CD4-positive, alpha-beta T cell treated with Interleukin-15 for 1 hour (primary cell): ENCODE measurements around the gene HOMER2.
"Not testable (repeated sequence)": the region's sequence is repeated elsewhere in the genome, so short reads cannot be mapped to it uniquely, and the experiment has no call there.

Experiments
- DNase-seq: peaks from one replicate; pipeline ENCODE4 v3.0.0-alpha.2; 2020

The HOMER2 gene

DNA sequence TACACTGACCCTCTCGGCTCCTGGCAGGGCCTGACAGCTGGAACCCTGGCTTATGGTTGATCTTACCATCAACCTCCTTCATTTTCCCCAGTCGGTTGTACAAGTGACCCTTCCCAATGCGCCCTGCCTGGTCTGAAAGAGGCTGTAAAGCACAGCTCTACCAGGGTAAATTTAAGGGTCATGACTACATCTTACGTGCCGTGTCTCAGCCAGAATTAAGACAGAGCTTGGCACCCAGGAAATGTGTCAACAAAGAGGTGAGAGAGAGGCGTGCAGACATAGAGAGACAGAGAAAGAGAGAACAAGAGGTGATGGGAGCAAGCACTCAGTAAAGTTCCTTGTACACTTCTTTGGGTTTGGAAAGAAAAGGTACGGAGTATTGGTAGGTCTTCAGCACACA lies 28.8 kb downstream of the HOMER2 start:
- DNase-seq = no peak

DNA sequence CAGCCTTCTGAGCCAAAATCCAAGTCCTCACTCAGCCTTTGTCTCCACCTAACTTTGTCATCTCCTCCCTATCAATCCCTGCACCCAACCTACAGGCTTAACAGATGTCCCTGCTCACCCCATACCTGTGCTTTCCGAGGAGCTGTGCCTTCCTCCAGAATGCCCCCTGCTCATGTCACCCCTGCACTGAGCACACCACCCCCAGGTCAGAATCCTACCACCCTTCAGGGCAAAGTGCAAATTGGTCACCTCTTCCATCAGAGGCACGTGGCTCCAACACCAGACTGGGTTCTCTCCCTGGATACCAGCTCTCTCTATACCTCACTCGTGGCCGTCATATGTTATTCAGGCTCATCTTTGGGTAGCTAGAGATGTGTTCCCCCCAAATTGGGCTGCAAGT lies 29.8 kb downstream of the HOMER2 start:
- DNase-seq = no peak

DNA sequence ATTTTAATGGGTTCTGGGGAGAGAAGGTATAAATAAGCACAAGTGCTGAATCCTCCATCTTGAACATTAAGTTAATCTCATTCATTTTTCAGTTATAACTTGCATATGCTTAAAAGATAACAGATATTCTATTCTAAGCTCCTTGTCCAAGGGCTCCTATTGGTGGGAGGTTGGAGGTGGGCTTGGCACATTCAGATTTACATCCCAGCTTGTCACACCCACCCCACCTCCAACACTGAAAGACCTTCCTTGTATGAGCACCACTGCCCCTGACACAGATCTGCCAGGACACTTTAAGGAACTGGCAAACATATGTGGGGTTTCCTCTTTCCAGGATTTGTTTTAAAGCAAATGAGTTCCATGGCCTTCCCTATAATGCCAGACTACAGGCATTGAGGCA lies 30.6 kb downstream of the HOMER2 start:
- DNase-seq = no peak

DNA sequence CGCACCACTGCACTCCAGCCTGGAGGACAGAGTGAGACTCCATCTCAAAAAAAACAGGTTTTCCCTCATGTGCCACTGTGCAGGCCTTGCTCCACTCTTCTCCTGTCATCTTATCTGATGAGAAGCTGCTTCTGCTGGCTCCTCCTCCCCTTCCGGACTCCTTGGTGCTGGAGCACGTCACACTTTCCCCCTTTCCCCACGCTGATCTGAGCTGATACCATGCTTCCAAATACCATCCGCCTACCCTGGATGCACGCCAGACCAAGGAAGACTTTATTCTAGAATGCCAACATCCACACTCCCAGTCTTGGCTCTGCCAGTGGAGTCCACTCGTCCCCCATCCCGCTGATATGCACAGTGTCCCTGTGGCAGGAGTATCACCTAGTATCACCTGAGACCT lies 31.3 kb downstream of the HOMER2 start:
- DNase-seq = no peak

DNA sequence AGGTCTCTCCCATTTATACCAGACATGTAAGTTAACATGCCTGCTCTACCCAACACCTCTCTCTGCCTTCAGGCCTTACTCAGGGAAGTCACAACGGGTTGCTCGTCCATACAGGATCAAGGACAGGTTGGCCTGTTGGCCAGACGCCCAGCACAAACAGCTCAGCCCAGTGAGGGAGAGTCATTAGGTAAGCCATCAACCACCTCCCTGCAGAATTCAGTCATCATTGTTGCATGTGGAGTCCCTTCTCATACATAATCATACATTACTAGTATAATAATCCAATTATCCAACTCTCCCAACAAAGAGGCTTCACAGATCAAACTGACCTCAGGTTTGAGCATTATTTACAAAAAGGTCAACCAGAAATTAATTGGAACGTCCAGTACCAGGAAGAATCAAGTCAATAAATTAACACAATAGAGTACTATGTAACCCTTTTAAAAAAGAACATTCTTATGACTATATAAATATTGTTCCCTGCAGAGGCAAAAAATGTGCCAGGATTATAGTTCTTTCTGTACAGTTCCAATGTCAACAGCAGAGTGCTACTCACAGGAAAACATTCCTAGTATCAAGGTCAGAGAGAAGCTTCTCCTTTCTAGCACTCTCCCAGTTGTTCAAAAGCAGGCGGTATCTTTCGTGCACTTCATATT lies 33.2 kb downstream of the HOMER2 start:
- no peak for DNase-seq

DNA sequence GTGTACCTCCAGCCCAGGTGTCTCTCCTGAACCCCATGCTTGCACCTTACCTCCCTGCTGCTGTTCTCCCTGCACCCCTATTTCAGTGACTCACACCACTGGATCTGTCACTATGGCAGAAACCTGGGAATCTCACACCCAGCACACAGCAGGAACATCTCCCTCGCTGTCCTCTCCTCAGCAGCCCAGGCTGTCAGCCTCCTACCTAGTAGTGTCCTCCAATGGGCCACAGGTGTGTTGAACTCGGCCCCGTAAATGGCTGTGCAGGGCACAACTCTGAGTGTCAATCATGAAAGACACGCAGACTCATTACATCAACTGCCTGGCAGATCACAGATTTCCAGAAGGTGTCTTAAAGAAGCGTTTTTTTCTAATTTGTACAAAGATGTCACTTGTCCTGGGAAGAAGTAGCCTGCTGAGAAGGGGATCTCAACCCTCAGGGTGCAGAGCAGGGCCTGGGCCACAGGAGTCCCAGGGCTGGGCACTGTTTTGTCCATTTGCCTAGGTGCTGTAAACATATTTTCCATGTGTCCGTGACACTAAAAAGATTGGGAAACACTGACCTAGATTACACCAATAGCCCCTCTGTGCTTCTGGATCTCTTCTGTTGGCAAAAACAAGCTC lies 33.8 kb downstream of the HOMER2 start:
- DNase-seq = no peak

DNA sequence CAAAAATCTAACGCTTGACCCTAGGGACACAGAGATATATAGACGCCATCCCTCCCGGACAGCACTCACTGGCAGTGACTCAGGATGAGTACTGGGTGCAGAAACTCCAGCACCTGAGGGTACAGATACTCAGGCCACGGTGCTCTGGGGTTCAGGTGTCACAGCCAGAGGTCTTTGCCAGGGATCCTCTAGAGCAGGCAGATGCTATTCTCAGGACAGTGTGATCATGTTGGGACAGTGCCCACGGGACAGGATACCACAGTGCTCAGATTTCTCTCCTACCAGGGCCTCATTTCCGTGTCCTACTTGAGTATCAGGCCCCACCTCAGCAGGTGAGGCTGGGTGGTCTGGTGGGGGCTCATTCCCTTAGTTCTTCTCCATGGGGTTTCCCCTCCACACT lies 34.4 kb downstream of the HOMER2 start:
- no peak for DNase-seq

DNA sequence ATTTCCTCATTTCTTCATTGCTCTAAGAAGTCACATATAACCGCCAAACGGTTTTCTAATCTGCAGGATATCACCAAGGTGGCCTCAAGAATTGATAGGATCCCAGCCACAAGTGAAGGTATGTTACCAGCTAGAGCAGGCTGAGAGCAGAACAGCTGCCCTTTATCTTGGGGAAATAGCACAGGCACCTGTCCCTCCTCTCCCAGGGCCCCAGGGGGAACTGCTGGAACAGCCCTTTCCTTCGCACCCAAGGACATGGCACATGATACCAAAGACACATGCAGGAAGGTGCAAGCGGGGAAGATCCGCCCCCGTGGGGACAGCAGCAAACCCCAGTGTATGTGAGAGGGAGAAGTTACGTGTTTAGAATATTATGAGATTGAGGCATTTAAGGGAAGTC lies 35.3 kb downstream of the HOMER2 start:
- DNase-seq = no peak

DNA sequence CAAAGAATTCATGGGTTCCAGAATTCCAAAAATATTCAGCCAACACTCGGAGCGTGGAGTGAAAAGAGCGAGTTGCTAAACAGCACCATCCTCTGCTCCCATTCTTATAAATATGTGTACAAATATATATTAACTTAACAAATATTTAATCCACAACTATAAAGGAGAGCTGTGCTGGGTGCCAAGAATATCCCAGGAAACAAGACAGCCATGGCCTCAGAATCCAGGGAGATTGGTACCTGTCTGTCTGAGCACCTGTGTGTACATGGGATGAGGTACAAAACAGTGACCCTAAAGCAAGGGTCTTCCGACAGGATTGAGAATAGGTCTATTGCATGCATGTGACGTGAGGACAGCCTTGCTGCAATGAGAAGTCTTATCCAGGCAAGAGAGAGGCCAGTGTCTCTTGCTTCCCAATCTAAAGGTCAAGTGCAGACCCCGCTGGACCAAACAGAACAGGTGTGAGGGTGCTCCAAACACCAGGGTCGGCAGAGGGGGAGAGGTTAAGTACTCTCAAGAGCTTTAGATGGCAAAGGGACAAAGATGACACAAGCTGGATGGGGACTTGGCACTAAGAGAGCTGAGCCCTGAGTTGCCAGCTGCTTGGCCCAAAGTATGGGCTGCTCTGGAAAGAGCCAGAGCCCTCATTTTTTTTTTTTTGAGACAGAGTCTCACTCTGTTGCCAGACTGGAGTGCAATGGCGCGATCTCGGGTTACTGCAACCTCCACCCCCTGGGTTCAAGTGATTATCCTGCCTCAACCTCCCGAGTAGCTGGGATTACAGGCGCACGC lies 36.2 kb downstream of the HOMER2 start:
- no peak for DNase-seq

DNA sequence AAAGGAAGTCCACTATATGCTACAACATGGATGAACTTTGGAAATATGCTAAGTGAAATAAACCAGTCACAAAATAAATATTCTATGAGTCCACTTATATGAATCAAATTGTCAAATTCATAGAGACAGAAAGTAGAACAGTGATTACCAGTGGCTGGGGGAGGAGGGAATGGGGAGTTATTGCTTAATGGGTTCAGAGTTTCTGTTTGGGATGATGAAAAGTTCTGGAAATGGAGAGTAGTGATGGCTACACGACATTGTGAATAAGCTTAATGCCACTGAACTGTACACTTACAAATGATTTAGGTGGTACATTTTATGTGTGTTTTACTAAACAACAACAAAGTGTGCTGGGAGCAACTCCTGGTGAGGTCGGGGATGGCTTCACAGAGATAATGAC lies 38.1 kb downstream of the HOMER2 start:
- DNase-seq = no peak

DNA sequence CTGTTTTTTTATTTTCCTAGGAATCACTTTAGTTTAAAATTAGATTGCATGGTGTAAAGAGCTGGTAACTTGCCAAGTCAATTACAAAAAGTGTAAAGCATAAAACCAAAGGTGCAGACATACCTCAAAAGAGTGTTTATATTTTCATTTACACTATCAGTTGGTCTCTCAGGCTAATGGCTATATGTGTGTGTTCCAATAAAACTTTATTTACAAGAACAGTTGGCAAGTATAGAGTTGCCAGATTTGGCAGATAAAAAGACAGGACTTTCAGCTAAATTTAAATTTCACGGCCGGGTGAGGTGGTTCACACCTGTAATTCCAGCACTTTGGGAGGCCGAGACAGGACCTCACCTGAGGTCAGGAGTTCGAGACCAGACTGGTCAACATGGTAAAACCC lies 41.1 kb downstream of the HOMER2 start:
- no peak for DNase-seq

DNA sequence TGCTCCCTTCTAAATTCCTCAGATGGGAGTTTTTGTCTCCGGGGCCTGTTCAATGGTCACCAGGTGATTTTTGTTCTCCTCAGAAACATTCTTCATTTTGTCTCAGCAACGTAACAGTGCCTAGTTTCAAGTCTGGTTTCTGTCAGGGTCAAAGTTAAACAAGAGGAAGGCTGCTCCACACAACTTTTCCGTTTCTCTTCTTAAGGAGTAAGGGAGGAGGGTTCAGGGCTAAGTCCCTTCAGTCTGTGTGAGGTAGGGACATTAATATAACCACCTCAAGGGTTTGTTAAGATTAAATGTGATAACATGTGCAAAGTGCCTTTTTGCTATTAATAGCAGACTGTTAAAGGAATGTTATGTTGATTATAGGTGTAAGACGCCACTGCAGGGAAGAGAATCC lies 41.8 kb downstream of the HOMER2 start:
- no peak for DNase-seq

DNA sequence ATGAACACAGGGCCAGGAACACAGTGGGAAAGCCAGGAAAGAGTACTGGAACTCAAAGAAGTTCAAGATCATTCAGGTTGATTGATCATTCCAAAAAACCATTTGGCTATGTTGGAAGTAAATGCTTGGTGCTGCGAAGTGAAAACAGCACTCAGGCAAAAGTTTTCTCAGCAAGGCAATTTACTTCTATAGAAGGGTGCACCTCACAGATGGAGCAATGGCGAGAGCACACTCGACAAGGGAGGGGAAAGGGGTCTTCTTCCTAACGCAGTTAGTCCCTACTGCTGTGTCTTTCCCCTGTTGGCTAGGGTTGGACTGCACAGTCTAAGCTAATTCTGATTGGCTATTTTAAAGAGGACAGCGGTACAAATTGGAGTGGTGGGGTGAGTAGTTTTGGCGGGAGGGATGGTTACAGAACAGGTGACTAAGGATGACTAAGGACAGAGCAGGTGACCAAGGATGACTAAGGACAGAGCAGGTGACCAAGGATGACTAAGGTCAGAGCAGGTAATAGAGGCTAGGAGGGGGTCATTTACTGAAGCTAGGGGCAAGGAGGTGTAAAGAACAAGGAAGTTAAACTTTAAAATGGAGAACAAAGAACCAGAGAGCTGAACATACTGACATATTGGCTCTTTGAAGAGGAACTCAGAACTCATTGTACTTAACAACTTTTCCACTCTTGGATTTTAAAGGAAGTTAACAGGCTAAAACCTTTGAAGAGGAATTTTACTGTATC lies 43.3 kb downstream of the HOMER2 start:
- DNase-seq = no peak

DNA sequence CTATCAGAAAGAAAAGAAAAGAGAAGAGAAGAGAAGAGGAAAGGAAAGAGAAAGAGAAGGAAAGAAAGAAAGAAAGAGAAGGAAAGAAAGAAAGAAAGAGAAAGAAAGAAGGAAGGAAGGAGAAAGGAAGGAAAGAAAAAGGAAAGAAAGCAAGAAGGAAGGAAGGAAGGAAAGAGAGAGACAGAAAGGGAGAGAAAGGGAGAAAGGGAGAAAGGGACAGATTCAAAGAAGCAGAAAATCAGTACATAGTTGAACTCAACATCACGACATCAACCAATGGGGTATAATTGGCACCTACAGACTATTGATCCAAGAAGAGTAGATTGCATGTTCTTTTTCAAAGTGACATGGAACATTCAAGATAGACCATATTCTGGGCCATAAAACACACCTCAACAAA lies 45.2 kb downstream of the HOMER2 start:
- no peak for DNase-seq

DNA sequence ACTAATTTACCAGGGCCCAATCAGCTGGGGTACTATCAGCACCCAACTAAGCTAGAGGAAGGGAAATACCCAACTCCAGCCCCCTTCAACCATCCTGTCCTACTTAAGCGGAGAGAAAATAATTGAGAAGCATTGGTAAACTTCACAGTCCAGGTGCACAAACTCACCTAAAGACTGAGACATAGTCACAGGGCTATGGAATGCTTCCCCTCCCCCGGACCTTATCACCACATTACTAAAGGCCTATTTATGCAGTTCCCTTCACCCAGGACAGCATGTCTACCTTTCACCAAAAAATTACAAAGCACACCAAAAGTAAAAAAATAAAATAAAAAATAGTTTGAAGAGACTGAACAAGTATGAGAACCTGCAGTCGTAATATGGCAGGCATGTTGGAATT lies 47.9 kb downstream of the HOMER2 start:
- no peak for DNase-seq

DNA sequence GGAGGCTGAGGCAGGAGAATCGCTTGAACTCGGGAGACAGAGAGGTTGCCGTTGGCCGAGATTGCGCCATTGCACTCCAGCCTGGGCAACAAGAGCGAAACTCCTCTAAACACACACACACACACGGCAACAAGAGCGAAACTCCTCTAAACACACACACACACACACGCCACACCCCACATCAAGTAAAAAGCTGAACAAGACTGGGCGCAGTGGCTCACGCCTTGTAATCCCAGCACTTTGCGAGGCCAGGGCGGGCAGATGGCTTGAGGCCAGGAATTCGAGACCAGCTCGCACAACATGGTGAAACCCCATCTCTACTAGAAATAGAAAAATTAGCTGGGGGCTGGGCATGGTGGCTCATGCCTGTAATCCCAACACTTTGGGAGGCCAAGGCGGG lies 49.0 kb downstream of the HOMER2 start:
- no peak for DNase-seq

DNA sequence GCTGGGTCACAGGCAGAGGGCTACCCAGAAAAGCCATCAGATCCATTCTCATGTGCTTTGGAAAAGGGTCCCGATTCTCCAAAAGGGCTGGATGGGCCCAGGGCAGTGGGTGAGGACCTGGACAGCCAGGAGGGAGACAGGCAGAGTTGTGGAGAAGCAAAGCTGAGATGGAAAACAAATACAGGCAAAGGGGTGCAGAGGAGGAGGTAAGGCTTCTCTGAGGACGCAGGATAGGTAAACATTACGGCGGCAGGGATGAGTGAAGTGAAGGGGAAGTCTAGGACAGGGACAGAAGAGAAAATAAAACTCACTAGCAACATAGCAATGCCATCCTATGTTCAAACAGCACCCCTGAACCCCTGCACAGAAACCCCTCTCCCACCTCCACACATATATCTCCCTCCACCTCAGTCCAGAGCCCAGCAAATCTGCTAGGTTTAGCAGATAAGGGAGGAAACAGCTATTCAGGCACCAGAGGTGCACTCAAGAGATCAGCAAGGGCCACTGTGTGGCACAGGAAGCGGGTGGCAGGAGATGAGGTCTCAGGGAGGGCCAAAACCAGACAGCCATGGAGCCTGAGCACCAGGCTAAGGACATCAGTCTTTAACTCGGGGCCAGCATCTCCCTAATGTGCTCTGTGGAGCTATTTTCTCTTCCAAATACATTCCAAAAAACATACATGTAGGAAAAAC lies 51.3 kb downstream of the HOMER2 start:
- DNase-seq = no peak

DNA sequence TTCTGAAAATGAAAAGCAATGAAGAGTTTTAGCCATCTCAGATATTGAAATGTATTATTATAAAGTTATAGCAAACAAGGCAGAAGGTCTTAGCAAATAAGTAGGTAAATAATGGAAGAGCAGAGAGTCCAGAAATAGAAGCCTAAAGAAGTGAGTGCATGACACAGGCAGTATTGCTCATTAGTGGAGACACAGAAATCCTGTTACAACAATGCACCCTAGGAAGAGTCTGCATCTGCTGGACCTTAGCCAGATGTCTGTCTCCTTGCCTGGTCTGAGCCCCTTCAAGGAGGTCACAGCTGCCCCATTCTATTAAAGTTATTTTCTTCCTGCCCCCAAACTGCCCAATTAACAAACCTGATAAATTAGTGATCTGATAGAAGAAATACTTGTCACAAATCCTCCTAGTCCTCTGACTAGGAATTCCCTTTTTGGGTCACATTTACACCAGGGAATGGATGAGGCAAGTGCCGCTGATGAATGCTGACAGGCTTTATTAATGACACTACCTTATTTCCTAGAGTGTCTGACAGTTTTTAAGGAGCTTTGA lies 51.9 kb downstream of the HOMER2 start:
- no peak for DNase-seq

DNA sequence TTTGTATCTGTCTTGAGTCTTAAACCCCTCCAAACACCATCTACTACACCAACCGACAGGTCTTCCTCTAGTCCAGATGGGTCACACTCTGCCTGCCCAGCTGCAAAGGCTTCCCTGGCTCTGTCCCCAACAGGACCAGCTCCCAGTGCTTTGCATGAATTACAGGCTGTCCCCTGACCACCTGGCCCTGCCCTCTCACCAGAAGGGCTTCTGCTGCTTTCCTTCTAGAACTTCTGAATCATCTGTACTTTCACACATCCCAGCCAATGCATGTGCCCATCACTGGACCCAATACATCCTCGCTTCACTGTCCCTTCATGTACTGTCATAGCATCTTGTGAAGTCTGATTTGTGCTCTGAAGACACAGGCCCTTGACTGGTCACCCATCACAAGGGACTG lies 53.6 kb downstream of the HOMER2 start:
- DNase-seq = no peak

DNA sequence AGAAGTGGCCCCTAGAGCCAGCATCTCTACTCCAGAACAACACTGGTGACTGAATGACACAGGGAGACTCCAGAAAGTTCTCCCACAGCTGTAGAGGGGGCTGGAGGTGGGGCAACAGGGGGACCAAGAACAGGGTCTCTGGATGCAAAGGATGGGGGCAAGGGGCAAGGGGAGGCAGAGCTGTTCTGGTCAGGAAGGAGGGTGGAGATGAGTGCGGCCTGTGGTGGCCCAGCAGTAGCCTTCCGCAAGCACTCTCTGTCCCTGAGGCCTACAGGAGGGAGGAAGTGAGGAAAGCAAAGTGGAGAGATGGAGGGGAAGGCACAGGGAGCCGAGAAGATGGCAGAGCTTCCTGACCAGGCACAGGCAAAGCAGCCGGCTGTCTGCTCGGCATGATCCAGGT lies 56.5 kb downstream of the HOMER2 start:
- DNase-seq = no peak

DNA sequence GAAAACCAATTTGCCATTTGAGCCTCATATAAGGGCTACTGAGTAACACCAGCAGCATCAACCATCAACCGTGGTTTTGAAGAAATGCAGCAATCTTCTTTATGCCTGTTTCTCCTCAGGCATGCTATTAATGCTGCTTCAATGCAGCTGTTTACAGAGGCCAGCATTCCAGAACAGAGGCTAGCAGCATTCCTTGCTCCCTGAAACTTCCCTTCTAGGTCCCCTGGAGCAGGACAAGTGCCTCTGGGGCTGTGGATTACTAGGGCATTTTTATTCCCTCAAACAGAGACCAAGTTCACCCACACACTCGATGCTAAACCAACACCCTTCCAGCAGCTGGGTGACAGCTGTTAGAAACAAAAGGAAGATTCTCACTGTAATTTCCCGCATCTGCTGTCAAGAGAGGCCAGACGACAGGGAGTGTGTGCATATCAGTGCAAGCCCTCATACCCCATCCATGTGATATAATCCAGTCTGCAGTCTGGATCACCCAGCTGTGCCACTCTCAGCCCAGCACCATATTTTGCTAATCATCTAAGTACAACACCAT lies 57.5 kb downstream of the HOMER2 start:
- DNase-seq = no peak

DNA sequence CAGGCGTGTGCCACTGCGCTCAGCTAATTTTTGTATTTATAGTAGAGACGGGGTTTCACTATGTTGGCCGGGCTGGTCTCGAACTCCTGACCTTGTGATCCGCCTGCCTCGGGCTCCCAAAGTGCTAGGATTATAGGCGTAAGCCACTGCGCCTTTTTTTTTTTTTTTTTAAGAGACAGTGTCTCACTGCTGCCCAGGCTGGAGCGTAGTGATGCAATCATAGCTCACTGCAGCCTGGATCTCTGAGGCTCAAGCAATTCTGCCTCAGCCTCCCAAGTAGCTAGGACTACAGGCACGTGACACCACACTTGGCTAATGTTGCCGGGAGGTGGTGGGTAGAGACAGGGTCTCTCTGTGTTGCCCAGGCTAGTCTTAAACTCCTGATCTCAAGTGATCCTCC lies 59.0 kb downstream of the HOMER2 start:
- not testable (repeated sequence) for DNase-seq
